ENCODE measurements around the gene ANKRD37. TPM values are rescaled to one million over a fixed set of nuclear protein-coding genes. Genes with fewer than 3 reads are reported as not detected.

Gene ANKRD37, protein sequence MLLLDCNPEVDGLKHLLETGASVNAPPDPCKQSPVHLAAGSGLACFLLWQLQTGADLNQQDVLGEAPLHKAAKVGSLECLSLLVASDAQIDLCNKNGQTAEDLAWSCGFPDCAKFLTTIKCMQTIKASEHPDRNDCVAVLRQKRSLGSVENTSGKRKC
- total RNA-seq (2022; extraction: Qiagen RNA extraction; ENCODE audit: low read depth) = 1.8 to 4.1 TPM (median 3.4 TPM) in 5 replicates

DNA sequence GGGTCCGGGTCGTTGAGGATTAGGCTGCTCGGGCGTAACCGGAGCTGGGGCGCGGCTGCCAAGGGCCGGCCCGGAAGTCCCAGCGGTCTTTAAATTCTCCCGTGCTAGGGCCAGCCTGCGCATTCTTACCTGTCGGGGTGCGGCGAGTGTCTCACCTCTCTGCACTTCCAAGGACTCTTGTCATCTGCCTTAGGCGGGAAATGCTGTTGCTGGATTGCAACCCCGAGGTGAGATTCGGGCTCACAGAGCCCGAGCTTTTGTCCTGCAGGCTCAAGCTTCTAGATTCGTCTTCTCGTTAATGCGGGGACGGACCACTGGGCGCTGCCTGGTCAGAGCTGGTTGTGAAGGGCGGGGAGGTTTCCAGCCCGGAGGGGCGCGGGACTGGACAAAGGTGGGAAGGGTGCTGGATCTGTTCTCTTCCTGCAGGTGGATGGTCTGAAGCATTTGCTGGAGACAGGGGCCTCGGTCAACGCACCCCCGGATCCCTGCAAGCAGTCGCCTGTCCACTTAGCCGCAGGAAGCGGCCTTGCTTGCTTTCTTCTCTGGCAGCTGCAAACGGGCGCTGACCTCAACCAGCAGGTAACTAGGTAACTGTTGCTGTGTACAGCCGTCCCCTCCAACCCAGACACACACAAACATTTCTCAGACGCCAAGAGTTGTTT, at the start of gene ANKRD37:
Gene ANKRD37 (plus strand): TSS at position 118 of the 662 bp plus-strand sequence. CDS start 83 bp downstream, at position 201.

DNA sequence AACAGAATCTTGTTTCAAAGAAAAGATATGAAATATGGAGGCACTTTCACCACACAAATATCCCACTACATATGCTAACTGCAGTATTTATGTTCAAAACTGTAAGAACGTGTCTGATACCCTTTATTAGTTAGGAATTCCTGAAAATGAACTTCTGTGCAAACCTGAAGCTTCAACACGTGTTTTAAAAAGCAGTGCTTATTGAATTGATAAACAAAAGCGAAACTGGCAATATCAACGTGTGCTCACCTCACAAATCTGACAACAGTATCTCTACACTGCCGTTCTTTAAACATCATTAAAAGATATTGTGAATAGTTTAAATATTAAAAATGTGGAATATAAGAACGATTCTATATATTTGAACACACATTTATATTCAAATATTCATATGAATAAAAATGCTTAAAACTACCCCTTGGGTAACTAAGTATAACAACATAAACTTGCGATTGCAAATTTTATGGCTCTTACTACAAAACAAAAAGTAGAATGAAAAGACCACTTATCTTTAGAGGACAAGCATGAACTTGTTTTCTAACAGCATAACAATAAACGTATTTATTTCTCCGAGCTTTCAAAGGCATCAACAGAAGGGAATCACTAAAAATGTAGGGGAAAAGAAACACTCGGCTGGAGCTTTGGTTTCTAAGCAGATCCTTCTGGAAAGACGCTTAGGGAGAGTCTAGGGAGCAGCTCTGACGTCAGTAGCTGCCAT, 1.2 kb upstream of the ANKRD37 start, which contains the start of gene LRP2BP:
Gene LRP2BP (minus strand): TSS at position 687 of the 718 bp plus-strand sequence. CDS start 17,738 bp downstream, outside the sequence.

DNA sequence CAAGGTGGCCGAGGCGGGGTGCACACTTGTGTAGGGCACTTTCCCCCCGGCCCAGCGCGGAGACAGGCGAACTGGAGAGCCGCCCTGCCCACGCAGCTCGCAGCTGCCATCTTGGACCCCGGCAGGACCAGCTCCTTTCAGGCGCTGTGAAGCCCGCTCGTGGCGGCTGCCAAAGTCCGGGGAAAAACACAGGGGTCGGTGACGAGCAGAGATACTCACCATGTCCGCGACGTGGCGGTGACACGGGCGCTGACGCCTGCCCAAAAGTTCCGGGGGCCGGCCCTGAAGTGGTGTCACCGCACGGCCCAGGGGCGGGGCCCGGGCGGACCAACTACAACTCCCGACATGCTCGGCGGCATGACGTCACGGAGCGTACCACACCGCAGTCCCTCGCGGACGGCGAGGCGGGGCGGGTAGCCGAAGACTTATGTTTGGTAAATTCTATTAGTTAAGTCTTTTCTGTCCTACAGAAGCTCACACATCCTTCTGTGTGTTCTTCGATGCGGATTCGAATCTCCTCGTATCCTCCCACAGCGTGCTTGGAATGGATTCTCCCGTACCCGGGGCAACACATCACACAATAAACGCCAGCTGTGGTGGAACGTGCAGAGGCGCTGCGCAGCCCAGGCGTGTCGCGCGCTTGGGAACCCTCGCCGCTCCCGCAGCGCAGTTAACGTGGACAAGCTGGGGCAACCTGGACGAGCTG, 29.2 kb downstream of the ANKRD37 start, which contains the start of gene UFSP2:
Gene UFSP2 (minus strand): TSS at position 318 of the 706 bp plus-strand sequence. CDS start 96 bp downstream, at position 222.

Other genes with a start within 250 kb of the ANKRD37 start
- gene CFAP97, start 192.8 kb upstream of the ANKRD37 start, total RNA-seq (2022; extraction: Qiagen RNA extraction; ENCODE audit: low read depth) = 6.6 to 15.4 TPM (median 13.7 TPM) in 5 replicates
- gene SNX25, start 187.2 kb upstream of the ANKRD37 start, total RNA-seq (2022; extraction: Qiagen RNA extraction; ENCODE audit: low read depth) = 5.8 to 8.3 TPM (median 8.2 TPM) in 5 replicates
- gene LRP2BP, start 917 bp upstream of the ANKRD37 start, total RNA-seq (2022; extraction: Qiagen RNA extraction; ENCODE audit: low read depth) = 0.05 to 0.28 TPM (median 0.17 TPM) in 4 of 5 replicates, not detected in the other
- 12.5 to 16.6 TPM (median 14.3 TPM) in 5 replicates for gene UFSP2, start 29.1 kb downstream of the ANKRD37 start, total RNA-seq (2022; extraction: Qiagen RNA extraction; ENCODE audit: low read depth)
- gene CCDC110, start 74.9 kb downstream of the ANKRD37 start, total RNA-seq (2022; extraction: Qiagen RNA extraction; ENCODE audit: low read depth) = 0.06 TPM in 1 of 5 replicates, not detected in the others
- 0.33 to 0.34 TPM in 2 of 5 replicates, not detected in the others for gene PDLIM3, start 138.7 kb downstream of the ANKRD37 start, total RNA-seq (2022; extraction: Qiagen RNA extraction; ENCODE audit: low read depth)

Data from A549 treated with ZK216348 at 1 μM for 4 hours (cell line).